Mesodermal cell (in vitro differentiated cells): ENCODE results near the gene SLC2A6.

Source experiments
- H3K27ac ChIP-seq: 2 replicates; pipeline ENCODE4 v1.7.0; 2013; ENCODE audit warnings: mild to moderate bottlenecking, low read depth, low read length, moderate library complexity; ENCODE audit not compliant: severe bottlenecking
- H3K36me3 ChIP-seq: 2 replicates; pipeline ENCODE4 v1.7.1; 2013; ENCODE audit warnings: mild to moderate bottlenecking, low read length, moderate library complexity; ENCODE audit not compliant: control insufficient read depth, insufficient read depth
- H3K4me1 ChIP-seq: one replicate; pipeline ENCODE4 v1.7.1; 2013; ENCODE audit warnings: mild to moderate bottlenecking, low read length; ENCODE audit not compliant: insufficient read depth, control insufficient read depth, poor library complexity, severe bottlenecking
- H3K4me3 ChIP-seq: 2 replicates; pipeline ENCODE4 v1.7.0; 2013; ENCODE audit warnings: low read length, control low read depth, mild to moderate bottlenecking; ENCODE audit not compliant: insufficient read depth, poor library complexity, severe bottlenecking; ENCODE audit errors: extremely low read depth
- H3K9me3 ChIP-seq: 2 replicates; pipeline ENCODE4 v1.7.1; 2013; ENCODE audit warnings: mild to moderate bottlenecking, low read length, moderate library complexity; ENCODE audit not compliant: control insufficient read depth
- WGBS, 2 experiments: methylation state at CpG; one replicate each; pipeline ENCODE4 v1.1.5; 2013; ENCODE audit warnings: missing lambda C conversion rate in 2 of 2; ENCODE audit not compliant: insufficient coverage in 2 of 2; 5-methylcytosine and 5-hydroxymethylcytosine counted together

SLC2A6 gene

GRCh38 chr9:133505901-133506652 lies 27.2 kb upstream of the SLC2A6 start:
- peaks cover 24% of the 10 kb centered on the region for H3K4me1 ChIP-seq
- H3K27ac ChIP-seq: no peak overlapping the region
- WGBS, 2 experiments: 95 to 96% methylated on average over 18 to 20 of the region's 23 CpGs
- no peak overlapping the region for H3K4me3 ChIP-seq
- H3K9me3 ChIP-seq: peaks cover 15% of the 10 kb centered on the region
- H3K36me3 ChIP-seq: no peaks in the 10 kb centered on the region

- Histone ChIP-seq H3K4me3 (no peak overlapping the region), H3K36me3 (no peaks in the 10 kb centered on the region), H3K27ac (no peak overlapping the region), H3K4me1 (peaks cover 24% of the 10 kb centered on the region), H3K9me3 (peaks cover 15% of the 10 kb centered on the region)
- 96 to 98% methylated on average over 11 to 13 of the region's 13 CpGs for WGBS, 2 experiments
Measured at GRCh38 chr9:133505186-133505830, 26.4 kb upstream of the SLC2A6 start.

- H3K27ac ChIP-seq: no peak overlapping the region
- H3K4me3 ChIP-seq: no peak overlapping the region
- H3K4me1 ChIP-seq: peaks cover 10% of the 10 kb centered on the region
- H3K36me3 ChIP-seq: no peaks in the 10 kb centered on the region
- WGBS, 2 experiments: 100% methylated on average over 1 of the region's 1 CpG
- peaks cover 15% of the 10 kb centered on the region for H3K9me3 ChIP-seq
Measured at GRCh38 chr9:133502112-133502511, 23.2 kb upstream of the SLC2A6 start.

- peaks cover 5% of the 10 kb centered on the region for H3K4me1 ChIP-seq
- H3K9me3 ChIP-seq: peaks cover 15% of the 10 kb centered on the region
- H3K27ac ChIP-seq: no peak overlapping the region
- H3K36me3 ChIP-seq: no peaks in the 10 kb centered on the region
- H3K4me3 ChIP-seq: no peak overlapping the region
- WGBS, 2 experiments: 93 to 94% methylated on average over 9 to 12 of the region's 12 CpGs
Measured at GRCh38 chr9:133499892-133500270, 21.0 kb upstream of the SLC2A6 start.

- H3K4me1 ChIP-seq: peaks cover 5% of the 10 kb centered on the region
- no peak overlapping the region for H3K27ac ChIP-seq
- WGBS, 2 experiments: 90% methylated on average over 19 of the region's 19 CpGs
- peaks cover 15% of the 10 kb centered on the region for H3K9me3 ChIP-seq
- no peak overlapping the region for H3K4me3 ChIP-seq
- H3K36me3 ChIP-seq: no peaks in the 10 kb centered on the region
Measured at GRCh38 chr9:133499132-133499891, 20.4 kb upstream of the SLC2A6 start.

- Histone ChIP-seq H3K27ac (no peak overlapping the region), H3K9me3 (peaks cover 10% of the 10 kb centered on the region), H3K4me1 (peaks cover 14% of the 10 kb centered on the region), H3K4me3 (no peak overlapping the region), H3K36me3 (no peaks in the 10 kb centered on the region)
- WGBS, 2 experiments: 89 to 91% methylated on average over 31 to 35 of the region's 35 CpGs
Measured at GRCh38 chr9:133496861-133497842, 18.3 kb upstream of the SLC2A6 start.

GRCh38 chr9:133495327-133496293 lies 16.7 kb upstream of the SLC2A6 start:
- H3K9me3 ChIP-seq: no peaks in the 10 kb centered on the region
- H3K4me3 ChIP-seq: no peak overlapping the region
- H3K36me3 ChIP-seq: no peaks in the 10 kb centered on the region
- H3K4me1 ChIP-seq: peaks cover 16% of the 10 kb centered on the region
- H3K27ac ChIP-seq: no peak overlapping the region
- 87 to 92% methylated on average over 15 to 24 of the region's 24 CpGs for WGBS, 2 experiments

GRCh38 chr9:133494636-133495326 lies 15.9 kb upstream of the SLC2A6 start:
- H3K4me1 ChIP-seq: peaks cover 14% of the 10 kb centered on the region
- no peaks in the 10 kb centered on the region for H3K36me3 ChIP-seq
- H3K9me3 ChIP-seq: no peaks in the 10 kb centered on the region
- H3K27ac ChIP-seq: no peak overlapping the region
- whole genome bisulfite sequencing, 2 experiments: 93 to 96% methylated on average over 19 to 20 of the region's 24 CpGs
- H3K4me3 ChIP-seq: no peak overlapping the region
